Heart left ventricle (tissue), 16 donors: ENCODE data around the gene NCAM1. TPM values are rescaled to one million over a fixed set of nuclear protein-coding genes. Genes with fewer than 3 reads are reported as not detected.

Experiments
- ATAC-seq, 4 donors: fragments of 200-7000 bp; cut with Tn5 transposase; one replicate each; pipeline ENCODE4 v1.9.1; 2020 to 2022; ENCODE audit warnings: moderate library complexity in 4 of 4, mild to moderate bottlenecking in 3 of 4, moderate number of reproducible peaks in 1 of 4
- DNase-seq, 5 donors: peaks; one replicate each; pipeline ENCODE4 v3.0.0-alpha.2; 2020
- H3K27ac ChIP-seq, 12 donors: fragments of 200-600 bp; sonication (generic) in 4 of 12; one replicate each; pipeline versions ENCODE4 v1.5.0 to v1.8.0; 2016 to 2022; ENCODE audit warnings: mild to moderate bottlenecking in 2 of 12
- H3K27me3 ChIP-seq, 9 donors: fragments of 200-600 bp; sonication (generic) in 2 of 9; one replicate each; pipeline versions ENCODE4 v1.5.1 to v1.8.0; 2016 to 2022; ENCODE audit warnings: mild to moderate bottlenecking in 3 of 9
- H3K36me3 ChIP-seq, 9 donors: fragments of 200-600 bp; sonication (generic) in 2 of 9; one replicate each; pipeline versions ENCODE4 v1.5.0 to v1.8.0; 2018 to 2022; ENCODE audit warnings: mild to moderate bottlenecking in 2 of 9
- H3K4me1 ChIP-seq, 12 donors: fragments of 200-600 bp; sonication (generic) in 4 of 12; one replicate each; pipeline versions ENCODE4 v1.5.0 to v1.8.0; 2016 to 2022; ENCODE audit warnings: mild to moderate bottlenecking in 3 of 12
- H3K4me3 ChIP-seq, 12 donors: fragments of 200-600 bp; sonication (generic) in 4 of 12; one replicate each; pipeline versions ENCODE4 v1.5.0 to v1.8.0; 2017 to 2022; ENCODE audit warnings: mild to moderate bottlenecking in 9 of 12, moderate library complexity in 4 of 12
- H3K9me3 ChIP-seq, 12 donors: fragments of 200-600 bp; sonication (generic) in 4 of 12; one replicate each; pipeline versions ENCODE4 v1.5.0 to v1.8.0; 2016 to 2022; ENCODE audit warnings: mild to moderate bottlenecking in 1 of 12
- POLR2A ChIP-seq, 2 donors: fragments of 450-650 bp; IDR thresholded peaks; one replicate each; pipeline ENCODE4 v1.6.1; 2017; ENCODE audit warnings: antibody characterized with exemption in 2 of 2, mild to moderate bottlenecking in 2 of 2, moderate library complexity in 2 of 2
- WGBS, 4 donors: extraction: QIAGEN DNeasy Blood & Tissue Kit in 2 of 4; methylation state at CpG; one replicate each; pipeline versions ENCODE4 v1.1.5 to v1.1.7; 2013 to 2018; 5-methylcytosine and 5-hydroxymethylcytosine counted together
- intact Hi-C, 10 donors: fragments of 100-400 bp; cut with DNase I; formaldehyde crosslinking; loops; one replicate each; pipeline versions ENCODE4 v1.11.1 to v1.14.2; 2022
- polyA plus RNA-seq, 2 donors: library from polyadenylated mRNA; stranded (reverse); fragments of 200-250 nt; gene quantifications; one replicate each; pipeline ENCODE4 v1.2.3, GENCODE V29; 2013
- total RNA-seq, 9 donors: library from RNA; depleted of rRNA in 2 of 9; stranded (reverse); fragments of >200 nt in 2 of 9; fragmentation: NEBNext Ultra II Directional in 3 of 9; extraction: Animal tissue kit (Norgen Biotek cat#: 25700) in 3 of 9; gene quantifications; one replicate each; pipeline versions ENCODE4 v1.1.0 to v1.2.4, GENCODE V29; 2016 to 2023
- TF ChIP-seq, protein P1 (sequence below), 12 donors: fragments of 200-600 bp; sonication (generic) in 4 of 12; IDR thresholded peaks; one replicate each; pipeline versions ENCODE4 v1.5.0 to v1.8.0; 2018 to 2022; ENCODE audit warnings: antibody characterized with exemption in 12 of 12, mild to moderate bottlenecking in 5 of 12
- donor health status: ischemic (EF 13 %, LVEDD 7.1; RV severe dilation, severe dysfunction).
- donor health status: healthy with polysubstance abuse.
- donor health status: DM: no; HTN: yes; CAD: no.
- donor health status: DM: no; HTN: no; CAD: no.
- donor health status: ischemic (EF 25% LVEDD 6.9; RV normal size, moderate dysfunction).
- donor health status: ischemic (EF 25% LVEDD 5.7; RV mildly dilated, moderate dysfunction).
- donor health status: healthy.
- donor health status: DM: yes; HTN: yes; CAD: no.
- donor health status: ischemic (EF 35%, LVEDD 5.7; RV mildly dilated, moderate dysfunction).
- donor health status: nonischemic (EF 11% LVEDD 7.7; RV severe dilation, severe dysfunction).
- donor health status: DM: yes; HTN: yes; CAD: no.
- donor health status: PGD.
- donor health status: ischemic (EF 29% LVEDD 5.4; RV normal size, mild dysfunction).
- donor health status: nonischemic (EF 23%, LVEDD 6.1; RV moderate dilation, normal function).

Gene NCAM1
- total and polyA plus RNA-seq, 11 donors, result 78.0 to 753 (median 389) TPM

GRCh38 chr11:113240790-113241635 is 279.8 kb downstream of the NCAM1 start:
- no peaks in the 10 kb centered on the region for H3K27me3 ChIP-seq
- H3K9me3 ChIP-seq, result no peaks in the 10 kb centered on the region
- H3K36me3 ChIP-seq, result peaks cover 0 to 45% (median 10%) of the 10 kb centered on the region in 9 donors
- no peak overlapping the region for H3K27ac ChIP-seq
- ATAC-seq (no peak), DNase-seq (no peak)
- H3K4me1 ChIP-seq, result peaks cover 0 to 10% (median 0%) of the 10 kb centered on the region in 12 donors
- TF ChIP-seq, protein P1, sequence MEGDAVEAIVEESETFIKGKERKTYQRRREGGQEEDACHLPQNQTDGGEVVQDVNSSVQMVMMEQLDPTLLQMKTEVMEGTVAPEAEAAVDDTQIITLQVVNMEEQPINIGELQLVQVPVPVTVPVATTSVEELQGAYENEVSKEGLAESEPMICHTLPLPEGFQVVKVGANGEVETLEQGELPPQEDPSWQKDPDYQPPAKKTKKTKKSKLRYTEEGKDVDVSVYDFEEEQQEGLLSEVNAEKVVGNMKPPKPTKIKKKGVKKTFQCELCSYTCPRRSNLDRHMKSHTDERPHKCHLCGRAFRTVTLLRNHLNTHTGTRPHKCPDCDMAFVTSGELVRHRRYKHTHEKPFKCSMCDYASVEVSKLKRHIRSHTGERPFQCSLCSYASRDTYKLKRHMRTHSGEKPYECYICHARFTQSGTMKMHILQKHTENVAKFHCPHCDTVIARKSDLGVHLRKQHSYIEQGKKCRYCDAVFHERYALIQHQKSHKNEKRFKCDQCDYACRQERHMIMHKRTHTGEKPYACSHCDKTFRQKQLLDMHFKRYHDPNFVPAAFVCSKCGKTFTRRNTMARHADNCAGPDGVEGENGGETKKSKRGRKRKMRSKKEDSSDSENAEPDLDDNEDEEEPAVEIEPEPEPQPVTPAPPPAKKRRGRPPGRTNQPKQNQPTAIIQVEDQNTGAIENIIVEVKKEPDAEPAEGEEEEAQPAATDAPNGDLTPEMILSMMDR (IDR thresholded peaks at IDR 0.05), result no peak
- no peak for TF ChIP-seq POLR2A (IDR thresholded peaks at IDR 0.05)
- intact Hi-C loops, result no loop called here
- no peak overlapping the region for H3K4me3 ChIP-seq
- WGBS, 4 donors, result 76 to 80% (median 79%) methylated on average over 12 of the region's 12 CpGs

- no peak for TF ChIP-seq POLR2A (IDR thresholded peaks at IDR 0.05)
- TF ChIP-seq, protein P1 (IDR thresholded peaks at IDR 0.05), result no peak
- no peak overlapping the region for H3K27ac ChIP-seq
- no peak overlapping the region for H3K4me3 ChIP-seq
- ATAC-seq (no peak), DNase-seq (no peak)
- H3K36me3 ChIP-seq, result peaks cover 0 to 44% (median 11%) of the 10 kb centered on the region in 9 donors
- H3K9me3 ChIP-seq, result no peaks in the 10 kb centered on the region
- H3K27me3 ChIP-seq, result no peaks in the 10 kb centered on the region
- intact Hi-C loops, result no loop called here
- H3K4me1 ChIP-seq, result peaks cover 0 to 10% (median 0%) of the 10 kb centered on the region in 12 donors
- WGBS, 4 donors, result 93 to 100% (median 96%) methylated on average over 4 of the region's 4 CpGs
Observed at GRCh38 chr11:113241636-113242054, 280.4 kb downstream of the NCAM1 start.

- 93 to 98% (median 95%) methylated on average over 3 of the region's 3 CpGs for WGBS, 4 donors
- intact Hi-C loops, result no loop called here
- Histone ChIP-seq H3K27ac (peak overlapping the region in 1 of 12 donors; percentile 67), H3K4me3 (no peak overlapping the region), H3K9me3 (no peaks in the 10 kb centered on the region), H3K4me1 (peaks cover 0 to 10% (median 0%) of the 10 kb centered on the region in 12 donors), H3K27me3 (no peaks in the 10 kb centered on the region), H3K36me3 (peaks cover 0 to 45% (median 14%) of the 10 kb centered on the region in 9 donors)
- TF ChIP-seq, protein P1 (IDR thresholded peaks at IDR 0.05), result no peak
- TF ChIP-seq POLR2A (IDR thresholded peaks at IDR 0.05), result no peak
- DNase-seq (no peak), ATAC-seq (no peak)
Observed at GRCh38 chr11:113242060-113242459, 280.8 kb downstream of the NCAM1 start.

DNA sequence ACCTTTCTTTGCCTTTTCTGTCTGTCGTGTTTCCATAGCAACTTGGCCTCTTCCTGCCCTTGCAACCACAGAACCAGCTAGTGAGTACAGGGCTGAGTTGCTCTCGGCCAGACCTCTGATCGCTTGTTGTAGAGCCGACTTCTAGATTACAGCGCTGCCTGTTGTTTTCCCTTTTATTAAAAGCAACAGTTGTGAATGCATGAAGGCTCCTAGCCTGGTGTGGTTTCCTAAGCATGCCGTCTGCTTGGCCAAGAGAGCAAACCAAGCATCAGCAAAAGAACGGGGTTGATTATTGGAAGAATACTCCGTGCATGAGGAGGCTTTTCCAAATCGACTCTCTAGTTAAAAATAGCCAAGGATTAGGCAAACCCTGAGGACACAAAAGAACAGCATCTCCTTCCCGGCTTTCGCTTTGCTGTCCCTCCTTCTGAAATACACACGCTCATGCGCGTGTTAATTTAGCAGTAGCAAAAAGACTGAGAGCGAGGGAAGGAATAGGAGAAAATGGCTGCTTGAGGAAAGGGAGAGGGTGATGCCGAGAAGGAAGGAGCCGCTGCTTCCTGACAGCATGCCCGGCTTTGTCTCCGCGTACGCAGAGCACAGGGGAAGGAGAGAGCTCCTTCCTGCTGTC is 281.7 kb downstream of the NCAM1 start:
- 26 to 48% (median 38%) methylated on average over 21 of the region's 21 CpGs for WGBS, 4 donors

More for the DNA sequence above, 281.7 kb downstream of the NCAM1 start:
- Histone ChIP-seq H3K4me3 (peak overlapping the region in 10 of 12 donors; percentile 17 to 55 (median 42)), H3K9me3 (no peaks in the 10 kb centered on the region), H3K27ac (peak overlapping the region in 9 of 12 donors; percentile 5 to 71 (median 41)), H3K27me3 (no peaks in the 10 kb centered on the region), H3K4me1 (peaks cover 0 to 10% (median 0%) of the 10 kb centered on the region in 12 donors), H3K36me3 (peaks cover 0 to 43% (median 14%) of the 10 kb centered on the region in 9 donors)
- intact Hi-C loops, result no loop called here
- no peak for DNase-seq
- ATAC-seq, result peak; percentile 30 to 66 (median 61)
- TF ChIP-seq POLR2A (IDR thresholded peaks at IDR 0.05), result no peak
- TF ChIP-seq, protein P1 (IDR thresholded peaks at IDR 0.05), result no peak
